Large intestine (tissue), 12 donors: ENCODE results near the gene KIAA1755. TPM values are rescaled to one million over a fixed set of nuclear protein-coding genes. Genes with fewer than 3 reads are reported as not detected.
A peak's percentile ranks its signal among the peaks of the same experiment; 100 is the strongest.

ENCODE experiments used
- DNase-seq, 2 donors: peaks; one replicate each; pipeline versions ENCODE4 v3.0.0 to v3.0.0-alpha.2; 2013
- H3K27ac ChIP-seq: one replicate; pipeline ENCODE4 v1.5.1; 2013; ENCODE audit warnings: low read length
- H3K27me3 ChIP-seq: 2 replicates; pipeline ENCODE4 v1.6.1; 2013; ENCODE audit warnings: low read length; ENCODE audit not compliant: control insufficient read depth, insufficient read depth
- H3K36me3 ChIP-seq: 2 replicates; pipeline ENCODE4 v1.6.1; 2013; ENCODE audit warnings: low read length; ENCODE audit not compliant: control insufficient read depth, insufficient read depth
- H3K4me1 ChIP-seq: one replicate; pipeline ENCODE4 v1.6.1; 2013; ENCODE audit warnings: low read length; ENCODE audit not compliant: control insufficient read depth, insufficient read depth
- H3K4me3 ChIP-seq: one replicate; pipeline ENCODE4 v1.5.1; 2013; ENCODE audit warnings: low read length
- H3K9me3 ChIP-seq: one replicate; pipeline ENCODE4 v1.6.1; 2013; ENCODE audit warnings: mild to moderate bottlenecking, low read depth, low read length, moderate library complexity; ENCODE audit not compliant: control insufficient read depth
- whole genome bisulfite sequencing: methylation state at CpG from one replicate; pipeline ENCODE4 v1.1.5; 2013; ENCODE audit warnings: low lambda C conversion rate; ENCODE audit not compliant: insufficient coverage; 5-methylcytosine and 5-hydroxymethylcytosine counted together
- long read RNA-seq, 11 donors: transcript quantifications; one replicate each; lab custom pipeline, GENCODE V29; 2026
- polyA plus RNA-seq: library from polyadenylated mRNA; unstranded; fragments of 120-200 nt; gene quantifications from one replicate; pipeline ENCODE4 v1.2.1, GENCODE V29; 2013

KIAA1755 gene, protein sequence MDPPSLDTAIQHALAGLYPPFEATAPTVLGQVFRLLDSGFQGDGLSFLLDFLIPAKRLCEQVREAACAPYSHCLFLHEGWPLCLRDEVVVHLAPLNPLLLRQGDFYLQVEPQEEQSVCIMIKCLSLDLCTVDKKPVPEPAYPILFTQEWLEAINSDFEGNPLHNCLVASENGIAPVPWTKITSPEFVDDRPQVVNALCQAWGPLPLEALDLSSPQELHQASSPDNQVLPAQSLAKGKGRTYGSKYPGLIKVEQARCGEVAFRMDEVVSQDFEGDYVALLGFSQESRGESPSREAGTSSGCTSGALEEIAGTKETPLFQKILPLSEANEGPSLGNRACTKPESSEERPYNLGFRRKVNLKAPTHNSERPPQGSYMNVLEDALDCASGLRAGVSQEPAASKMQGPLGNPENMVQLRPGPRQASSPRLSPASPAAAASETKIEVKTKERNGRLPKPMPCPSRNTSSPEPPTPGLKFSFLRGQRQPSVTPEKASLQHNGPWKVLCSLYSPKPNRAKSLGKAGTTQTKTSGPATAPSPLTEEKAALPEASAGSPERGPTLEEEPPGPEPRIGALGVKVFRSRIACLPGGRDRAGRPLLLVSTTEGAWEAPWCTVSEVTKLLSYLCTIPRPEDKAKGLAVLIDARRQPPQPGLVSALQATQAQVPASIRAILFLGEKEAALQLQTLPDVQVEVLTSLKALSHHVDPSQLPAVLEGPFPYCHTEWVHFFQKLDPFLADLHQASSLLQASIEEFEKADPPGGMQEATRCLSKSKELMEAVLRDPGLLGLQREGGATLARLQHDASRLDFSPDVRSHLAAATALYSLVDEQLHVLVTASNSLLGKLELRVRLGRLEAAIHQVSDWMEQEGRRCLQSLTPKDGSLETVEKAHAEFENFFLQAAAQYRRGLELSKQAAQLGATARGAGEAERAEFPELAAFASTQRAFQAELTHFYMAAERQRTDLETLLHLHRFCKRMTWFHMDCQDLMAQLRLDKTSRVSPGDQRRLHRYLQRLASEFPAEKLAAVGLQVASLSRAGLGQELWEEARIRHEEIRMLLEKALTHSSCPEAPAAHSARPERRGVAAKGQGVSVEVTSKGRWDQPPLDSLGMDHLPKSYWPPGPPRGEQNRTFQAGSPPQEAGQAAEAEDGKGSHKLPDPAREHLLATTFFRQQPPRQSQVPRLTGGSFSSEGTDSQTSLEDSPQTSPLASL
- 8.4 TPM for polyA plus RNA-seq
- long read RNA-seq, donor 1: 0 reads
- long read RNA-seq, donor 2, partial matches to known transcripts: 0 of 1 reads
- long read RNA-seq, donor 2, other reads (novel, unspliced or antisense): 0 of 1 reads
- long read RNA-seq, donor 3: 0 reads
- long read RNA-seq, donor 4: 0 reads
- long read RNA-seq, donor 5, partial matches to known transcripts: 0 of 1 reads
- long read RNA-seq, donor 5, other reads (novel, unspliced or antisense): 0 of 1 reads
- long read RNA-seq, donor 6: 0 reads
- long read RNA-seq, donor 7: 0 reads
- long read RNA-seq, donor 8: 0 reads
- long read RNA-seq, donor 9: 0 reads
- long read RNA-seq, donor 10: 0 reads
- long read RNA-seq, donor 11, partial matches to known transcripts: 5 of 6 reads
- long read RNA-seq, donor 11, other reads (novel, unspliced or antisense): 0 of 6 reads

DNA sequence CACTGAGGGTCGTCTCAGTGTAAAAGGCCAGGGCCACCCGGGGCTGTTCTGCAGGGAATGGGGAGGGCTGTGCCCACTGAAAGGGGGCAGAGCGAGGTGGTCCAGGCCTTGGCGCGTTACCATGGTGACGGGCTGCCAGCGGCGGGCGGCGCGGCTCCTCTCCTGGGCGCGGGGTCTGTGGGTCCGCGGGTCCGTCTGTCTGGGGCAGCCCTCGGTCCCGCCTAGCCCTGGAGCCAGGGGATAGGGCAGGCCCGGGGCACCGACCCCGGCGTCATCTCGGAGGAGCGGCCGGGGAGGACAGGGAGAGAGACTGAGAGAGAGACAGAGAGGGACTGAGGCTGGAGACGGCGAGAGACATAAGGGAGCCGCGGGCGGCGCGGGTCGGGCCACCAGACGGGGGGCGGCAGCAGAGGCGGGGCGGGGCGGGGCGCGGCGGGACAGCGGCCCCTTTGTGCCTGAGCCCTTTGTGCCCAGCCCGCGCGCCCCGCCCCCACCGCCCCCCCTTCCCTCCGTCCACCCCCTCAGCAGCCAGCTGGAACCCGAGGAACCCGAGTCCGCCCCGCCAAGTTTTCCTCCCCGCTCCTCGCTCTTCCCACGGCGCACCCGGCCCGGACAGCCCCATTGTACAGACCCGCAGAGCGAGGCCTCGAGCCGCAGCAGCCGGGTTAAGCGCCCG is at the start of gene KIAA1755:
KIAA1755 (minus strand) TSS at position 358 of the 676 bp plus-strand sequence; CDS start at position 123, 235 bp downstream.
- H3K4me3 ChIP-seq: peak within 1 kb of the TSS; percentile 43
- H3K27me3 ChIP-seq: peaks cover 36% of the 10 kb centered on the region
- H3K36me3 ChIP-seq: no peaks in the 10 kb centered on the region
- H3K4me1 ChIP-seq: no peaks in the 10 kb centered on the region
- no CpG with 5 or more reads among the region's 65 CpGs for WGBS
- peak within 1 kb of the TSS; percentile 53 for H3K27ac ChIP-seq
- H3K9me3 ChIP-seq: peaks cover 2% of the 10 kb centered on the region
- DNase-seq: no peak

DNA sequence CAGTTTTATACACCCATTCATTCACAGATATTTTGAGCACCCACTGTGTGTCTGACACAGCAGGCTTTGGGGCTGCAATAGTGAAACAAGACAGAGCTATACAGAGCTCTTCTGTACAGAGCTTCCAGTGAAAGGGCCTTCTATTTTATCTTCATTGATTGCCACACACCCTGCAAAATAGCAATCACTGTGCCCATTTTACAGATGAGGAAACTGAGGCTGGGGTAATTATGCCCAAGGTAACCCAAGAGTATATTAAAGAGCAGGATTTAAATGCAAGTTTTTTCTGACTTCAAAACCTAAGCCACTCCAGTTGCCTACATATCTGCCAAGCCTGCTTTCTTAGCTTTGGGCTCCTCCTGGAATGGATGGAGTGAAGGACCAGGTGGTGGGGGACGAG is 47.9 kb upstream of the KIAA1755 start:
- H3K4me1 ChIP-seq: no peaks in the 10 kb centered on the region
- DNase-seq: no peak
- H3K9me3 ChIP-seq: no peaks in the 10 kb centered on the region
- peaks cover 13% of the 10 kb centered on the region for H3K27me3 ChIP-seq
- no CpG with 5 or more reads among the region's 1 CpG for WGBS
- no peaks in the 10 kb centered on the region for H3K36me3 ChIP-seq
- no peak overlapping the region for H3K4me3 ChIP-seq
- no peak overlapping the region for H3K27ac ChIP-seq

DNA sequence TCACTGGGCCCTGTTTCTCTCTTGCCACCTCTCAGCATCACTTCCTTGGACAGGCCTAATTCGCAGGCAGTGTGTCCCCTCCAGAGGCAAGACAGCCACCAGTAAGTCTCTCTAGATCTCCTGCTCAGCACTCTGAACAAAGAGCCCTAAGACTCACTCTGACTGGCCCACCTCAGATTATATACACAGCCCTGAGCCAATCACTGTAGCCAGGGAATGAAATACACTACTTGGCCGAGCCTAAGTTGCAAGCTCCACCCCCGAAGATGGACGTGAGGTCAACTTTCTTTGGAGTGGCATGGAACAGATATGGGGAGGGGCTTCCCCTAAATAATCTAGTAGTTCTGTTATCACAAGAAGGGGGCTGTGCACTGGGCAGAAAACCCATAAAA is 47.5 kb upstream of the KIAA1755 start:
- no peak overlapping the region for H3K27ac ChIP-seq
- no peaks in the 10 kb centered on the region for H3K9me3 ChIP-seq
- DNase-seq: no peak
- H3K4me3 ChIP-seq: no peak overlapping the region
- peaks cover 13% of the 10 kb centered on the region for H3K27me3 ChIP-seq
- no CpG with 5 or more reads among the region's 4 CpGs for WGBS
- H3K36me3 ChIP-seq: no peaks in the 10 kb centered on the region
- H3K4me1 ChIP-seq: no peaks in the 10 kb centered on the region

DNA sequence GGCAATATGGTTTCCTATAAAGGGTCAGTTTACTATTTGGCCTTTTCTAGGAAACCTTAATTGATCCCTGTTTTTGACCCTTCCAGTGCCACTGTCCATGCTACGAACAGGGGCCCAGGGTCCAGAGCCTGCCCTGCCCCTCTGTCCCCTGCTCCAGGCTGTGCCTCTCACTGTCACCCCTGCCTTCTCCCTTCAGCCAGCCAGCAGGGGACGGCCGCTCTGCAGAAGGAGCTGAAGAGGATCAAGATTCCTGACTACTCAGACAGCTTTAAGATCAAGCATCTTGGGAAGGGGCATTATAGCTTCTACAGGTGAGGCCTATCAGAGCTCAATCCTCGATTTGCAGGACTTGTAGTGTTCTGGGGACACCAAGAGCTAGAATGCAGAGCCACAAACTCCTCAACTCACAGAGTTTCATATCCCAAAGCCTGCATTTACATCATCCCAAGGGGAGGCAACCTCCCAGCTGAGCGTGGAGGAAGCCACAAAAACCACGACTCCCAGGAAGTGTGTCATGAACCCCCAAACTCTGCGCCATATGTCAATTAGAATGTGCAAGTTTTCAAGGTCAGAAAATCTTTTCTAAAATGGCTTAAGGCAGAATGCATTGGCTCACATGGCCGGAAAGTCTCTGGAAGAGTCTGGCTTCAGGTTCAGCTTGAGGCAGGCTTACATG is 47.0 kb upstream of the KIAA1755 start:
- H3K9me3 ChIP-seq: no peaks in the 10 kb centered on the region
- no peak for DNase-seq
- no peak overlapping the region for H3K27ac ChIP-seq
- 100% methylated on average over 1 of the region's 8 CpGs for WGBS
- H3K27me3 ChIP-seq: peaks cover 16% of the 10 kb centered on the region
- H3K4me1 ChIP-seq: no peaks in the 10 kb centered on the region
- H3K36me3 ChIP-seq: no peaks in the 10 kb centered on the region
- no peak overlapping the region for H3K4me3 ChIP-seq

DNA sequence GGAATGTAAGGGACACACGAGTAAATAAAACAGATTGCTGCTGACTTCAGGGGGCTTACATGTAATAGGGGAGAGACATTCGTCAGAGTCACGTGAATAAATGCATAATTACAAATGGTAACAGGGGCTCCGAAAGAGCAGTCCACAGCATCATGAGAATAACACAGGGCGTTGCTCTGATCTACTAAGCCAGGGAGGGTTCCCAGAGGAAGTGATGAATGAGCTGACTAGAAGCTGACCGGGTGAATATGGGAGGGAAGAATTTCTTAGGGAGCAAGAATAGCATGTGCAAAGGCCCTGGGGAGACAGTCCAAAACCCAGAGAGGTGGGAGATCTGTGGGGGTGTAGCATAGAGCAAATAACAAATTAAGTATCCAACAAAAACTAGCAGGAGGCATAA is 45.8 kb upstream of the KIAA1755 start:
- Histone ChIP-seq H3K4me3 (no peak overlapping the region), H3K36me3 (no peaks in the 10 kb centered on the region), H3K4me1 (no peaks in the 10 kb centered on the region), H3K9me3 (no peaks in the 10 kb centered on the region), H3K27me3 (peaks cover 16% of the 10 kb centered on the region), H3K27ac (no peak overlapping the region)
- DNase-seq: no peak
- WGBS: 90% methylated on average over 2 of the region's 6 CpGs

DNA sequence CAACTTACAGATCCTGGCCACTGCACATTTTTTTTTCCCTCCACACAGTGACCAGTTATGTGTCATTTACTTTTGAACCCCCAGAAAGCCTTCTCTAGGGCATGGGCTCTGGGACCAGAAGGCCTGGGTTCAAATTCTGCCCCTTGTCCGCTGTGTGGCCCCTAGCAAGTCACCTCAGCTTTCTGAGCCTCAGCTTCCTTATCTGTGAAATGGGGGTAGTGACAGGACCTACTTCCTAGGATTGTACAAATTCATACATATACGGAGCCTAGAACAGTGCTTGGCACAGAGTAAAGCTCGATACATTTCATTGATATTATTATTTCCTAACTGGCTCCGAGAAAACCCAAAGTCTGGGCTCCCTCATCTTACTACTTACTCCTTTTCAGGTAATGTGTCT is 45.0 kb upstream of the KIAA1755 start:
- DNase-seq: no peak
- H3K4me1 ChIP-seq: no peaks in the 10 kb centered on the region
- H3K36me3 ChIP-seq: no peaks in the 10 kb centered on the region
- H3K9me3 ChIP-seq: no peaks in the 10 kb centered on the region
- H3K27me3 ChIP-seq: peaks cover 16% of the 10 kb centered on the region
- no peak overlapping the region for H3K4me3 ChIP-seq
- WGBS: 100% methylated on average over 1 of the region's 4 CpGs
- no peak overlapping the region for H3K27ac ChIP-seq

DNA sequence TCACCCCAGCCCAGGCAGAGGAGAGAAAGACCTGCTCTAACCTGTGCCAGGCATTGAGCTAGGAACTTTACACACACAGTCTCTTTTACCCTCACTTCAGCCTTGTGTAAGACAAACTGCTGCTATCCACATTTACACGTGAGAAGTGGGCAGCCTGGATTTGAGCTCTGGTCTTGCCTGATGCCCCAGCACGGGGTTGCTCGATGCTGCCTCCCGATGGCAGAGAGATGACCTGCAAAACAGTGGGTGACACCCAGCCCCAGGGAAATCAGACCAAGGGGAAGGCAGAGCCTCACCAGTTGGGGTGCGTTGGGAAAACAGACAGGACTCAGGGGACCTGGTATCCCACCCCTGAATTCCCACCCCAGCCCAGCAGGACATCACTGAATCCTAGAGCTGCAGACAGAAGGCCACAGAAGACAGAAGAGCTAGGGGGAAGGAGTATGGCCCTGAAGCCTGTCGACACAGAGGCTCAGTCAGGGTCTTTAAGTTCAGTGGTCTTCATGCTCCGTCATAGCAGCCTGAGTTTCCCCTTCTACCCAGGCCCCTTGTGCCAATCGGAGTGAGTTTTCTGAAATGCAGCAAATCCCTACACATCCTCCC is 44.4 kb upstream of the KIAA1755 start:
- DNase-seq: no peak
- no peak overlapping the region for H3K27ac ChIP-seq
- H3K27me3 ChIP-seq: peaks cover 16% of the 10 kb centered on the region
- H3K9me3 ChIP-seq: no peaks in the 10 kb centered on the region
- WGBS: no CpG with 5 or more reads among the region's 8 CpGs
- no peaks in the 10 kb centered on the region for H3K4me1 ChIP-seq
- no peak overlapping the region for H3K4me3 ChIP-seq
- no peaks in the 10 kb centered on the region for H3K36me3 ChIP-seq

DNA sequence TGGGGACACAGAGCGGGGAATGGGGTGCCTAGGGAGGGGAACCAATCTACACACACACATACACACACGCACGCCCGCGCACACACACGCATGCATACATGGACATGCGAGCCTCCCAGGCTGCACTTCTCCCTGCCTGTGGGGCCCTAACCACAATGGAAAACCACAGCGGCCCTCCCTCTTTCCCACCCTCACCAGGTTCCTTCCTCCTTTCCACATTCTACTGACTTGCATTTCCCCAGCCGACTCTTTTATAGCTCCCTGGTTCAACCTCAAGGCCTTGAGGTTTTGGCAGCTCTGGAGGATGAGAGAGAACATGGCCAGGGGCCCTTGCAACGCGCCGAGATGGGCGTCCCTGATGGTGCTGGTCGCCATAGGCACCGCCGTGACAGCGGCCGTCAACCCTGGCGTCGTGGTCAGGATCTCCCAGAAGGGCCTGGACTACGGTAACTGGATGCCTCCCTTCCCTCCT is 43.4 kb upstream of the KIAA1755 start, which contains the start of gene BPI:
BPI (plus strand) TSS at position 249 of the 472 bp plus-strand sequence; CDS start at position 317, 68 bp downstream.
- no peaks in the 10 kb centered on the region for H3K36me3 ChIP-seq
- no peaks in the 10 kb centered on the region for H3K9me3 ChIP-seq
- whole genome bisulfite sequencing: 40% methylated on average over 1 of the region's 21 CpGs
- no peaks in the 10 kb centered on the region for H3K4me1 ChIP-seq
- no peak for DNase-seq
- peaks cover 16% of the 10 kb centered on the region for H3K27me3 ChIP-seq
- H3K27ac ChIP-seq: no peak within 1 kb of the TSS
- H3K4me3 ChIP-seq: no peak within 1 kb of the TSS
